ENCODE data around the gene CHID1.

Gene CHID1

GRCh38 chr11:844693-845644 lies 65.6 kb downstream of the CHID1 start:
- DNase-seq (ENCODE audit: low spot score): peak; percentile 95
- peak overlapping the region; percentile 92 for H3K4me3 ChIP-seq
- TF ChIP-seq CTCF (IDR thresholded peaks at IDR 0.05): no peak
- H3K27ac ChIP-seq: peak overlapping the region; percentile 92 to 96

- Histone ChIP-seq H3K4me3 (peak overlapping the region; percentile 92), H3K27ac (peak overlapping the region; percentile 92 to 96)
- DNase-seq (ENCODE audit: low spot score): peak; percentile 97
- no peak for TF ChIP-seq CTCF (IDR thresholded peaks at IDR 0.05)
Observed at GRCh38 chr11:843818-844692, 66.6 kb downstream of the CHID1 start.

GRCh38 chr11:843086-843734 lies 67.4 kb downstream of the CHID1 start:
- Histone ChIP-seq H3K4me3 (peak overlapping the region; percentile 92), H3K27ac (peak overlapping the region; percentile 92 to 96)
- DNase-seq (ENCODE audit: low spot score): no peak
- no peak for TF ChIP-seq CTCF (IDR thresholded peaks at IDR 0.05)

GRCh38 chr11:842370-843002 lies 68.1 kb downstream of the CHID1 start, which contains the start of the genes POLR2L and TSPAN4:
TSS of gene POLR2L (minus strand) at chr11:842529. CDS start at chr11:842508, 21 bp downstream.
TSS of gene TSPAN4 (plus strand) at chr11:842852. CDS start at chr11:850305, 7,453 bp downstream.
- Histone ChIP-seq H3K4me3 (peak within 1 kb of the TSS; percentile 92), H3K27ac (peak within 1 kb of the TSS; percentile 92 to 96)
- peak; percentile 94 for DNase-seq (ENCODE audit: low spot score)
- TF ChIP-seq CTCF (IDR thresholded peaks at IDR 0.05): no peak

GRCh38 chr11:841981-842369 lies 68.6 kb downstream of the CHID1 start:
- DNase-seq (ENCODE audit: low spot score): no peak
- Histone ChIP-seq H3K4me3 (peak overlapping the region; percentile 92), H3K27ac (peak overlapping the region; percentile 92 to 96)
- no peak for TF ChIP-seq CTCF (IDR thresholded peaks at IDR 0.05)
